Renal pelvis (tissue), 3 donors: ENCODE results near the gene OR12D2. TPM values are rescaled to one million over a fixed set of nuclear protein-coding genes. Genes with fewer than 3 reads are reported as not detected.

Source experiments
- polyA plus RNA-seq, 3 donors: library from polyadenylated mRNA; unstranded; fragments of 120-200 nt; gene quantifications; one replicate each; pipeline ENCODE4 v1.2.1, GENCODE V29; 2013; ENCODE audit not compliant: insufficient read length in 3 of 3

Gene OR12D2
- polyA plus RNA-seq, 3 donors = not detected

Other genes with a start within 250 kb of the OR12D2 start
- gene OR2J2, start 224.7 kb upstream of the OR12D2 start, polyA plus RNA-seq = not detected
- gene OR14J1, start 93.9 kb upstream of the OR12D2 start, polyA plus RNA-seq = under 1 TPM; 0.04 to 0.13 (median 0.05) TPM
- not detected for gene OR5V1, start 26.8 kb upstream of the OR12D2 start, polyA plus RNA-seq
- not detected for gene OR12D3, start 20.3 kb upstream of the OR12D2 start, polyA plus RNA-seq
- gene OR12D1, start 19.3 kb downstream of the OR12D2 start, polyA plus RNA-seq = not detected
- gene OR10C1, start 43.7 kb downstream of the OR12D2 start, polyA plus RNA-seq = not detected
- gene OR11A1, start 61.4 kb downstream of the OR12D2 start, polyA plus RNA-seq = not detected
- gene OR2H1, start 61.5 kb downstream of the OR12D2 start, polyA plus RNA-seq = not detected
- not detected for gene MAS1L, start 92.3 kb downstream of the OR12D2 start, polyA plus RNA-seq
- 1 to 10 TPM in 1 of 3 donors, under 1 TPM in 2; 0.69 to 1.1 (median 0.70) TPM for gene UBD, start 164.1 kb downstream of the OR12D2 start, polyA plus RNA-seq
- under 1 TPM; 0.13 to 0.22 (median 0.16) TPM for gene OR2H2, start 189.5 kb downstream of the OR12D2 start, polyA plus RNA-seq
- 10 to 100 TPM; 56.9 to 94.6 (median 89.2) TPM for gene GABBR1, start 237.6 kb downstream of the OR12D2 start, polyA plus RNA-seq